OCI-LY3 (cell line): ENCODE measurements around the gene ATP9A.
"Not testable (repeated sequence)": the region's sequence is repeated elsewhere in the genome, so short reads cannot be mapped to it uniquely, and the experiment has no call there.

Experiments
- H2AFZ ChIP-seq: fragments of 200-600, 300-600 bp; shearing (Covaris generic); 2 replicates; pipeline ENCODE4 v1.6.0; 2014; ENCODE audit warnings: antibody characterized with exemption, low read depth, low read length
- H3K27ac ChIP-seq: fragments of 200-600, 300-600 bp; sonication (generic); 2 replicates; pipeline ENCODE4 v1.5.1; 2014; ENCODE audit warnings: mild to moderate bottlenecking, low read length, moderate library complexity, mixed read lengths
- H3K27me3 ChIP-seq: fragments of 200-600, 300-600 bp; sonication (generic); 2 replicates; pipeline ENCODE4 v1.6.1; 2014; ENCODE audit warnings: low read depth, low read length, mixed read lengths
- H3K36me3 ChIP-seq: fragments of 200-600, 300-600 bp; sonication (generic); replicated peaks from 2 replicates; pipeline ENCODE3; 2014; ENCODE audit warnings: low read depth, low read length, mixed read lengths
- H3K4me1 ChIP-seq: fragments of 300-600, 200-600 bp; sonication (generic); 2 replicates; pipeline ENCODE4 v1.6.1; 2014; ENCODE audit warnings: low read length, mixed read lengths
- H3K4me2 ChIP-seq: fragments of 200-600, 300-600 bp; sonication (generic); 2 replicates; pipeline ENCODE4 v1.6.1; 2014; ENCODE audit warnings: low read length, mixed read lengths
- H3K4me3 ChIP-seq: fragments of 300-600, 200-600 bp; sonication (generic); 2 replicates; pipeline ENCODE4 v1.5.1; 2014; ENCODE audit warnings: antibody characterized with exemption, mild to moderate bottlenecking, low read length, moderate library complexity
- H3K79me2 ChIP-seq: fragments of 300-600, 200-600 bp; shearing (Covaris generic); 2 replicates; pipeline ENCODE4 v1.6.1; 2014; ENCODE audit warnings: mild to moderate bottlenecking, low read length, mixed read lengths
- H3K9ac ChIP-seq: fragments of 300-600, 200-600 bp; shearing (Covaris generic); 2 replicates; pipeline ENCODE4 v1.6.0; 2014; ENCODE audit warnings: mild to moderate bottlenecking, low read length, moderate library complexity
- H3K9me3 ChIP-seq: fragments of 200-600, 300-600 bp; shearing (Covaris generic); 2 replicates; pipeline ENCODE4 v1.6.1; 2014; ENCODE audit warnings: low read length, mixed read lengths; ENCODE audit not compliant: insufficient read depth
- H4K20me1 ChIP-seq: fragments of 200-600, 300-600 bp; sonication (generic); 2 replicates; pipeline ENCODE4 v1.6.1; 2016; ENCODE audit warnings: low read length, mixed read lengths; ENCODE audit not compliant: insufficient read depth
- EZH2phosphoT487 ChIP-seq: fragments of 200-600 bp; shearing (Covaris generic); IDR thresholded peaks from 2 replicates; pipeline ENCODE4 v1.6.1; 2018; ENCODE audit warnings: antibody characterized with exemption, mixed run types, low read depth
- TF ChIP-seq, protein P1 (sequence below): fragments of 200-600, 300-600 bp; sonication (generic); IDR thresholded peaks from 2 replicates; pipeline ENCODE4 v1.5.1; 2014; ENCODE audit warnings: antibody characterized with exemption, low read length, low read depth

The ATP9A gene

DNA sequence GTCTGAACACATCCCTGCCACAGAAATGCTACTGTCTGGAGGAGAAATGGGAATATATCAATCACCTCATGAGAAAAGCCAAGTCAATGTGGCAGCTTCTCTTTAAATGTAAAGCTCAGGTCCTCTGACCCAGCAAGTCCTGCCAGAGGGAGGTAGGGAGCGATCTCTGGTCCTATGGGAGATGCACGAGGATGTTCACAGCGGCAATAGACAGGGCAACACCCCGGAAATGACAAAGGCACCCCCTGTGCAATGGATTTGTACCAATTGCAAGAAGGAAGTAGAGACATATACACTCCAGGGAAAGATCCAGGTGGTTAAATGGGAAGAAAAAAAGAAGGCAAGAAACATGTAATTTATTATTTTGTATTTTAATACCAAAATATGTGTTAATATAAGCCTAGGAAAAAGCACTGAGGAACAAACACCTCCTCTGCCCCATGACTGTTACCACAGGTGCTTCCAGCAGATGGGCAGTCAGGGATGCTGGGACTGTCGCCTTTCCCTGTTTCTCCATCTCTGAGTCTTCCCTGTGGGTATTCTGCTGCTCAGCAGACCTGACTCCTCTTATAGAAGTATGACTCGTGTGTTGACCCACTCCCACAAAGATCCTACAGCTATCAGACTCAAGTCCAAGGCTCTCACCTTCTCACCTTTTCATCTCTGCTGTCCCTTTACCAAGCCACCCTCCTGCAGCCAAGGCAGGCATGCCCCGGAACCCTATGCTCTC, 20.8 kb downstream of the ATP9A start:
- TF ChIP-seq EZH2phosphoT487 = no peak
- TF ChIP-seq, protein P1, sequence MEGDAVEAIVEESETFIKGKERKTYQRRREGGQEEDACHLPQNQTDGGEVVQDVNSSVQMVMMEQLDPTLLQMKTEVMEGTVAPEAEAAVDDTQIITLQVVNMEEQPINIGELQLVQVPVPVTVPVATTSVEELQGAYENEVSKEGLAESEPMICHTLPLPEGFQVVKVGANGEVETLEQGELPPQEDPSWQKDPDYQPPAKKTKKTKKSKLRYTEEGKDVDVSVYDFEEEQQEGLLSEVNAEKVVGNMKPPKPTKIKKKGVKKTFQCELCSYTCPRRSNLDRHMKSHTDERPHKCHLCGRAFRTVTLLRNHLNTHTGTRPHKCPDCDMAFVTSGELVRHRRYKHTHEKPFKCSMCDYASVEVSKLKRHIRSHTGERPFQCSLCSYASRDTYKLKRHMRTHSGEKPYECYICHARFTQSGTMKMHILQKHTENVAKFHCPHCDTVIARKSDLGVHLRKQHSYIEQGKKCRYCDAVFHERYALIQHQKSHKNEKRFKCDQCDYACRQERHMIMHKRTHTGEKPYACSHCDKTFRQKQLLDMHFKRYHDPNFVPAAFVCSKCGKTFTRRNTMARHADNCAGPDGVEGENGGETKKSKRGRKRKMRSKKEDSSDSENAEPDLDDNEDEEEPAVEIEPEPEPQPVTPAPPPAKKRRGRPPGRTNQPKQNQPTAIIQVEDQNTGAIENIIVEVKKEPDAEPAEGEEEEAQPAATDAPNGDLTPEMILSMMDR = no peak
- Histone ChIP-seq H2AFZ (no peak overlapping the region), H3K4me3 (no peak overlapping the region), H3K27me3 (no peaks in the 10 kb centered on the region), H3K9ac (no peak overlapping the region), H3K79me2 (no peaks in the 10 kb centered on the region), H3K4me2 (no peak overlapping the region), H3K4me1 (no peaks in the 10 kb centered on the region), H3K27ac (no peak overlapping the region), H3K9me3 (no peaks in the 10 kb centered on the region), H3K36me3 (no peaks in the 10 kb centered on the region), H4K20me1 (no peaks in the 10 kb centered on the region)

DNA sequence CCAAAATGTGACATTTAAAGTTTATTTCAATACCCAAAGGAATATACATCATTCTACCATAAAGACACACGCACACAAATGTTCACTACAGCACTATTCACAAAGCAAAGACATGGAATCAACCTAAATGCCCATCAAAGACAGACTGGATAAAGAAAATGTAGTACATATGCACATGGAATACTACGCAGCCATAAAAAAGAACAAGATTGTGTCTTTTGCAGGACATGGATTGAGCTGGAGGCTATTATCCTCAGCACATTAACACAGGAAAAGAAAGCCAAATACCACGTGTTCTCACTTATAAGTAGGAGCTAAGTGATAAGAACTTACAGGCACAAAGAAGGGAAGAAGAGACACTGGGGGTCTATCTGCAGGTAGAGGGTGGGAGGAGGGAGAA, 22.4 kb downstream of the ATP9A start:
- Histone ChIP-seq H3K4me1 (no peaks in the 10 kb centered on the region), H3K27me3 (no peaks in the 10 kb centered on the region), H3K4me3 (no peak overlapping the region), H3K79me2 (no peaks in the 10 kb centered on the region), H3K9me3 (no peaks in the 10 kb centered on the region), H3K36me3 (no peaks in the 10 kb centered on the region), H2AFZ (no peak overlapping the region), H3K27ac (no peak overlapping the region), H4K20me1 (no peaks in the 10 kb centered on the region), H3K4me2 (no peak overlapping the region), H3K9ac (no peak overlapping the region)
- TF ChIP-seq EZH2phosphoT487 = no peak
- TF ChIP-seq, protein P1 = no peak

DNA sequence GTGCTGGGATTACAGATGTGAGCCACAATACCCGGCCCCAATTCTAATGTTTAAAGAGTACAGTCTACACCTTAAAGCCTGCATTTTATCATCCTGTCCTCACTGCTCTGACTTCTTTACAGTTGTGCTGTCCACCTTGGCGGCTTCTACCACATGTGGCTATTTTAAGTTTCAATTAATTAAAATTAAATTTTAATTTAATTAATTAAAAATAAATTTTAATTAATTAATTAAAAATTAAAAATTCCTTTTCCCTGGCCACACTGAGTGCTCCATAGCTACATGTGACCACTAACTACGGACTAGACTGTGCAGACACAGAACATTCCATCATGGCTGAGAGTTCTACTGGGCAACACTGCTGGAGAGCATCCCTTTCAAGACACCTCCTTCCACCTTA, 27.4 kb downstream of the ATP9A start:
- H3K79me2 ChIP-seq = no peaks in the 10 kb centered on the region
- no peak overlapping the region for H3K4me3 ChIP-seq
- no peaks in the 10 kb centered on the region for H3K27me3 ChIP-seq
- no peak overlapping the region for H2AFZ ChIP-seq
- H4K20me1 ChIP-seq = no peaks in the 10 kb centered on the region
- no peaks in the 10 kb centered on the region for H3K4me1 ChIP-seq
- no peak overlapping the region for H3K4me2 ChIP-seq
- H3K9ac ChIP-seq = no peak overlapping the region
- H3K36me3 ChIP-seq = no peaks in the 10 kb centered on the region
- no peaks in the 10 kb centered on the region for H3K9me3 ChIP-seq
- no peak overlapping the region for H3K27ac ChIP-seq
- TF ChIP-seq EZH2phosphoT487 = no peak
- TF ChIP-seq, protein P1 = no peak

DNA sequence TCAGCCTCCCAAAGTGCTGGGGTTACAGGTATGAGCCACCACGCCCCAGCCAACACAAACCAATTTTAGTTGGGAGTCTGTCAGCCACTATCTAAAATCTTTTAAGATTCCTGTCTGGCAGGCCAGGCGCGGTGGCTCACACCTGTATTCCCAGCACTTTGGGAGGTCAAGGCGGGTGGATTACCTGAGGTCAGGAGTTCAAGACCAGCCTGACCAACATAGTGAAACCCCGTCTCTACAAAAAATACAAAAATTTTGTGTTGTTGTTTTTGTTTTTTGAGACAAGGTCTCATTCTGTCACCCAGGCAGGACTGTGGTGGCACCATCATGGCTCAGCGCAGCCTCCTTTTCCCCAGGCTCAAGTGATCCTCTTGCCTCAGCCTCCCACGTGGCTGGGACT, 27.9 kb downstream of the ATP9A start:
- not testable (repeated sequence) for H3K9me3 ChIP-seq, H3K79me2 ChIP-seq, H3K9ac ChIP-seq, H3K27me3 ChIP-seq, H4K20me1 ChIP-seq, H3K4me2 ChIP-seq, H3K4me1 ChIP-seq, H3K27ac ChIP-seq, H3K4me3 ChIP-seq, H3K36me3 ChIP-seq, H2AFZ ChIP-seq
